ENCODE results near the gene TNFAIP8L2.

GRCh38 chr1:151159373-151159772 lies 2.9 kb downstream of the TNFAIP8L2 start:
- TF ChIP-seq, protein P1, sequence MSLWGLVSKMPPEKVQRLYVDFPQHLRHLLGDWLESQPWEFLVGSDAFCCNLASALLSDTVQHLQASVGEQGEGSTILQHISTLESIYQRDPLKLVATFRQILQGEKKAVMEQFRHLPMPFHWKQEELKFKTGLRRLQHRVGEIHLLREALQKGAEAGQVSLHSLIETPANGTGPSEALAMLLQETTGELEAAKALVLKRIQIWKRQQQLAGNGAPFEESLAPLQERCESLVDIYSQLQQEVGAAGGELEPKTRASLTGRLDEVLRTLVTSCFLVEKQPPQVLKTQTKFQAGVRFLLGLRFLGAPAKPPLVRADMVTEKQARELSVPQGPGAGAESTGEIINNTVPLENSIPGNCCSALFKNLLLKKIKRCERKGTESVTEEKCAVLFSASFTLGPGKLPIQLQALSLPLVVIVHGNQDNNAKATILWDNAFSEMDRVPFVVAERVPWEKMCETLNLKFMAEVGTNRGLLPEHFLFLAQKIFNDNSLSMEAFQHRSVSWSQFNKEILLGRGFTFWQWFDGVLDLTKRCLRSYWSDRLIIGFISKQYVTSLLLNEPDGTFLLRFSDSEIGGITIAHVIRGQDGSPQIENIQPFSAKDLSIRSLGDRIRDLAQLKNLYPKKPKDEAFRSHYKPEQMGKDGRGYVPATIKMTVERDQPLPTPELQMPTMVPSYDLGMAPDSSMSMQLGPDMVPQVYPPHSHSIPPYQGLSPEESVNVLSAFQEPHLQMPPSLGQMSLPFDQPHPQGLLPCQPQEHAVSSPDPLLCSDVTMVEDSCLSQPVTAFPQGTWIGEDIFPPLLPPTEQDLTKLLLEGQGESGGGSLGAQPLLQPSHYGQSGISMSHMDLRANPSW (CRISPR knock-in tag; conservative IDR thresholded peaks at IDR 0.05; ENCODE audit: low read depth): no peak
- TF ChIP-seq CTCF (IDR thresholded peaks at IDR 0.05) (no peak), NR3C1 (CRISPR knock-in tag; conservative IDR thresholded peaks at IDR 0.05; ENCODE audit: low read depth) (no peak), RORB (CRISPR knock-in tag; IDR thresholded peaks at IDR 0.05) (no peak), ZNF263 (CRISPR knock-in tag; IDR thresholded peaks at IDR 0.05; ENCODE audit: low read depth) (no peak), MXD4 (CRISPR knock-in tag; IDR thresholded peaks at IDR 0.05; ENCODE audit: borderline replicate concordance) (no peak), CREB1 (CRISPR knock-in tag; IDR thresholded peaks at IDR 0.05) (no peak)

All from WTC11 (cell line).